Kidney tubule cell (primary cell): Measurements from ENCODE around the gene THEM4.

ENCODE experiments used
- DNase-seq: peaks from one replicate; pipeline ENCODE4 v3.0.0-alpha.2; 2018; ENCODE audit warnings: low spot score

The THEM4 gene

DNA sequence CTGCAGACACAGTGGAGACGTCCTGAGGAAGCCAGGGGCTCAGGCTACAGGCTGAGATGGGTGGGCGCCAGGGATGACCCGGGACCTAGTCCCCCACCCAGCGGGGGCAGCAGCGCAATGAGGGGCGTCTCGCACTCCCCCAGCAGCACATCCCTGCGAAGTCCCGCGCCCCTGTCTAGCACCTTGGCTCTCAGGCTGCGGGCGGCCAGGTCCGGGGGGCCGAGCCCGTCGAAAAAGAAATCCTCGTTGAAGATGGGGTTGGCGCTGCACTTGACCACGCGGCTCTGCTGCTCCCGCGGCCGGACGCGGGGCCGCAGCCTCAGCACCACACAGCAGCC, 71.5 kb downstream of the THEM4 start:
- no peak for DNase-seq

DNA sequence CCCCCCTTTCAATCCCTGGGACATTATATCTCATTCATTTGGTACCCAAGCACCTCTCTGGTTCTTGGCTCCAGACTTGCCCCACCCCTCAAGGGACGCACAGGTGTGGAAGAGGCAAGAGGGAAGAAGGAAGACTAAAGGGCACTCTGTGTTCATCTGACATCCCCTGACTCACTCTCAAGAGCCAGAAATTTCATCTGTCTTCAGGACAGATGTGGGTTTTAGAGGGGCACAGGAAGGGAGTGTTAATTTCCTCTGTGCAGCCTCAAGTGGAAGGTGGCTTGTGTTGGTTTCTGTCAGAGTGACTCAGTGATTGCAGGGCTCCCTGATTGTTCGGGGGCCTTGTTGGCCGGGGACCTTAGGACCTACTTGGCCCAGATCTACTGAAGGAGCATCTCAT, 72.1 kb downstream of the THEM4 start:
- DNase-seq = no peak

DNA sequence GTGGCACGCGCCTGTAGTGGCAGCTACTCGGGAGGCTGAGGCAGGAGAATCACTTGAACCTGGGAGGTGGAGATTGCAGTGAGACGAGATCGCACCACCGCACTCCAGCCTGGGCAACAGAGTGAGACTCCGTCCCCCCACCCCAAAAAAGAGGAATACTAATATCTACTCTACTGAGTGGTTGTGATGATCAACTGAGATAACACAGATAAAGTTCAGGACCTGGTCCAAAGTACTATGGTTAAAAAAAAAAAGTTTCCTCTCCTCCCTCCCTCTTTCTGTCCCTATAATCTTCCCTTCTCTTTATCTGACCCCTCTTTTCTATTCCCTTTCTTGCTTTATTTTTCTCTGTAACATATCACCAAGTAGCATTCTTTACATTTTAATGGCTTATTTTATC, 73.7 kb downstream of the THEM4 start:
- DNase-seq = no peak

DNA sequence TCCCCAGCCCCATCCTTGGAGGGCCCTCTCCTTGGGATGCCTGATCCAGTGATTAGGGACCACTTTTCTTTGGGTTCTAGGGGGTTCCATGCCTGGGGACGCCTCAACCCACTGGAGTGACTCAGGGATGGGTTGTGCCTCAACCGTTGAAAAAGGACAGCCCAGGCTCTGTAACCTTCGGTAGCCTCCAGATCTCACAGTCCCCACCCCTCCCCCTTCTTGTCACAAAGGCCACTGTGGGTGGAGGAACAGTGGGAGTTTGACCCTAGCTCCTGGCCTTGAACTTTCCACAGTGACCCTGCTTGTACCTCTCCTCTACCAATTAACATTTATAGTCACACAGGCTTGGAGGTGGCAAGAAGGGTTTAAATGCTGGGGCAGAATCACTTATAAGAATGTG, 75.1 kb downstream of the THEM4 start:
- no peak for DNase-seq

DNA sequence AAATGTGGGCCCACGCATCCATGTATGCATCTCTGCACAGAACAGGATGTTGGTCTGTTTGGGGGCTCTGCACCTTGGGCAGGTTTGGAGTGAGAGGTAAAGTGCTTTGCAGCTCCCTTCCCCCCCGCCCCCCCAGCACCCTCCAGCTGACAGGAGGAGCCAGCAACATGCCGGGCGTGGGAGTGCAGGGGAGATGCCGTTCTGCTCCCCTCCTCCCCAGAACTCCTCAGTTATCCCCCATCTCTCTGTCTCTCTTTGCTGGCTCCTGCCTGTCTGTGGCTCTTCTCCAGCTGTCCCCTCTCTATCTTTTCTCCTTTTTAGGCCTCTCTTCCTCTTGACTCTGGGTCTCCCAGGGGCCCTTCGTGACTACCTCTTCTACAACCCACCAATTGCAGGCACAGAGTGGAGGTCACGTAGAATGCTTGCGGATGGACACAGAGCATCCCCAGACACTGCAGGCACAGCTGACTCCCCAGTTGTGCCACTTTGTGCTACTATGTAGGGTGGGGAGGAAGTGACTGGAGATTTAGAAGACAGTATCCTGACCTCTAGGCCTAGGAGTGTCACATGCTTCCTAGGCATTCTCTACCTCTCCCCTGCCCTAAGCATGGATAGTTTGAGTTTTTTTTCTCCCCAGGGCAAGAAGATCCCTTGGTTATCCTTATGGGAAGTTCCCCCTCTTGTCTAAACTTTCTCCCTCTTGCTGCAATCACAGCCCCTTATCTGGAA, 76.0 kb downstream of the THEM4 start:
- no peak for DNase-seq

DNA sequence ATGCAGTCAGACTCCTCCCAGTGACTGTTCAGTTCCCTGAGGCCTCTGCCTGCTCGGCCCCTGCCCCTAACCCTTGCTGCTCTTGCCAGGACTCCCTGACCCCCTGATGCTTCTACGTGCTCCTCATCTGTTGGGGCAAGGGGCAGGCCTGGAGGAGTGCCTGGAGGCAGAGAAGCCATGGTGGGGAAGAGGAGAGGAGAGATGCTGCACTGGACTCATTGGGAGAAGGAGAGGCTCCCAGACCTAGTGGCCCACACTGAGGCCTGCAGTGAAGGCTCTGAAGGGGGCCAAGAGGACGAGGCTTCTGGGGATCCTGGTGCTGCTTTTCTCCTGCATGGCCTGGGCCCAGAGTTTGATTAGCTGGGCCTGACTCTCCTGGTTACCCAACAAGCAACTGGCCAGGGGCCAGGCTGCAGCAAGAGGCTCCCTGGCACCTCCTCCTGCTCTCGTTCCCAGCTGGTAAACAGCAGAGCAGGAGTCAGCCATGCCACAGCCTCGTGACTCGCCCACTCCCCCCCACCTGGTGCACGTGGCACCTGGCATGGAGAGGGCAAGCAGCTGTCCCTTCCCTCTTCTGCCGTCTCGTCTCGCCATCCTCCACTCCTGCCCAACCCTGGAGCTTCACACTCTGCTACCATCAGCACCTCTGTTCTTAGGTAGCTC, 76.9 kb downstream of the THEM4 start:
- DNase-seq = peak; percentile 81

DNA sequence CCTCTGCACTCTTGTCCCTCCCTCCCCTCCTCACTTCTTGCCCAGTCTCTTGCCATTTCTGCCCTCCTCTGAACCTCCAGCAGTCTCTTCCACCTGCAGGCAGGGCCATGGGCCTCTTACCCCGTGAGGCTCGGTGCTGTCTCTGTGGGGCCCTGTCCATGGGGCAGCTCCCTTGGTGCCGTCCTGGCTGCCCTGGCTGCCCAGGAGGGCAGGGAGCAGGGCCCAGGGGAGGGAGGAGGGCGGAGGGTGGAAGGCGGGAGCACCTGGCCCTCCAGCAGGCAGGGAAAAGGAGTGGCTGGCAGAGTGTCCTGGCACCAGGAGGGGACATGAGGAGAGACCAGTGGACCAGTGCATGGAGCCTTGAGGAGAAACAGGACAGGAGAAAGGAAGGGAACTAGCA, 77.7 kb downstream of the THEM4 start, which contains the start of gene RORC:
TSS of gene RORC (minus strand) at position 198 of the 400 bp plus-strand sequence. CDS start at position 160, 38 bp downstream.
- DNase-seq = peak; percentile 30

DNA sequence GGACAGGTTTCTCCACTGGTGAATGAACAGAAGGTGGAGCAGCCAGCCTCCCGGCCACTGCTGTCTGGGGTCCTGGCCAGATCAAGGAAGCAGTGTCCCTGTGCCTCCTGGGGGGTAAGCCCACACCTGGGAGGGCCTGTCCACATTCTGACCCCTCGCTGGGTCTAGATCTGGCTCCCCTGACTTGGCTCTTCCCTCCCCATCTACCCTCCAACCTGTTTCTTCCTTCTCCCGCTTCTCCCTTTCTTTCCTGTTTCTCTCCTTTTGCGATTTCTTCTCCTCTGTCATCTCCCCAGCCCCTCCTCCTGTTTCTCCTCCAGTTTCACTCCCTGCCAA, 78.1 kb downstream of the THEM4 start:
- DNase-seq = no peak

DNA sequence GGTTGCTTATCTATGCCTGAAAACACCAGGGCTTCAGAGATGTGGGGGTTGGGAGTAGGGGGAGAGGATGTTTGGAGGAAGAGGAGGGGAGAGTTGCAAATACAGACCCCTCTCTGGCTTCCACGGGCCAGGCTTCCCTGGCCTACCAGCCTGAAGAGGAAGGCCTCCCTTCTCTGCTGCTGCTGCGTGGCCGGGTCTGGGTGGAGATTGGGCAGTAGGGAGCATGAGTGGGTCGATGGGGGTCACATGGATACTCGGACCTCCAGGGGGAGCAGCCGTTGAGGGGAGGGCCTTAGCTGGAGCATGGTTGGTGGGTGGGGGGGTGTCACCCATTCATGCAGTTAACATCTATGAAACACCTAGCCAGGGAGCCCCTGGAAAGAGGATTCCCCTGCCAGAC, 79.3 kb downstream of the THEM4 start:
- DNase-seq = no peak

DNA sequence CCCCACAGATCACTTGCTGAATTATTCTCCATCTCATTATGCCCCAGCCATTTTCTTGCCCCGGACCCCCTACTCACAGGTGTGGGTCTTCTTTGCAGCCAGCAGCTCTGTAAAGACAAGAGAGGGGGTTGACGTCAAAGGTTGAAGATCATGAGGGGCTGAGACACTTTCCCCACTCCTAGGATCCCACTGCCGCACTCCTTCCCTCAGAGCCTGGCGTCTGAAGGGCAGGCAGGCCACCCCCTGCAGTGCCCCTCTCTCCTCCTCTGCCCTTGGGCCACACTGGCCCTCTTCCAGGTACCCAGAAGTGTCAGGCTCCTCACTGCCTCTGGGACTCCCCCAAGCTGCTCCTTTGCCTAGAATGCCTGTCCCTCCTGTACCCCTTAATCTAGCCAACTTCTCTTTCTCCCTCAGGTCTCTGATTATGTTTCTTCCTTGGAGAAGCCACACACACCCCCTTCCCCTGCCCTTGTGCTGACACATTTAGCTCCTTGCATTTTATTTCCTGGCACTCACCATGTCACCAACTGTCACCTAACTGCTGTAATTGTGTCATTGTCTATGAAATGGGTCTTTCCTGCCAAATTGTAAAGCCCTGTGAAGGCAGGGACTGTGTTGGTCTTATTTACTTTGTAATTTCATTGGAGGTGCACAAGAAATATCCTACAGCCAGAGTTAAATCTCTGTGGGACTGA, 79.8 kb downstream of the THEM4 start:
- DNase-seq = no peak

DNA sequence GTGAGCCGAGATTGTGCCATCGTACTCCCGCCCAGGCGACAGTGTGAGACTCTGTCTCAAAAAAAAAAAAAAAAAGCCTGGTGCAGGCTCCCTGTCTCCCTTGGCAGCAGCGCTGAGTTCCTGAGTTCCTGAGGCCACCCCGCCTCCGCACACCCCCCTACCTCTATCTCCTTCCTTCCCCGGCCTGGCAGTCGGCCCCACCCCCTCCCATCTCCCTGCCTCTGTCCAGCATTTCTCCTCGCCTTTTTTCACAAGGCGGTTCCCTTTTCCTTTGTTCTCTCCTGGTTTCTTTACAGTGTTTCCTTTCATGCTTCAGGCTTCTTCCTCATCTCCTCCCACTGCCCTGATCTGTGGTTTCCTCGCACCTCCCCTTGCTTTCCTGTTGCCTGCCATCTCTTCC, 80.4 kb downstream of the THEM4 start:
- DNase-seq = peak; percentile 42

DNA sequence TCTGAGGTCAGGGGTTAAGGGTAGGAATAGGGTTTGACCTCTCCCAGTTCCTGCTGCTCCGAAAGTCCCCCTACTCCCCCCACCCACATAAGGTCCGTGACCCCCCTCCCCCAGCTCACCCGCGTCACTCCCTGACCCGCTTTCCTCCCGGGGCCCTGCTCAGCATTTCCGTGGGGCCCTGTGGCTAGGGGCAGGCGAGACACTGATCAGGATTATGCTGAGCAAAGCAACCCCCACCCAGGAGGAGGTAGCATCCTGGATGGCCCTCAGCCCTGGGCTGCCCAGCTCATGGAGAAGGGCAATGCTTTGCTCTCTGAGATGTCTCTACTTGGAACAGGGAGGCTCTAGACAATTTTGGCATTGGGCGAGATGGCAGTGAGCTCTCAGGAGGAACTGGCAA, 81.5 kb downstream of the THEM4 start:
- no peak for DNase-seq

DNA sequence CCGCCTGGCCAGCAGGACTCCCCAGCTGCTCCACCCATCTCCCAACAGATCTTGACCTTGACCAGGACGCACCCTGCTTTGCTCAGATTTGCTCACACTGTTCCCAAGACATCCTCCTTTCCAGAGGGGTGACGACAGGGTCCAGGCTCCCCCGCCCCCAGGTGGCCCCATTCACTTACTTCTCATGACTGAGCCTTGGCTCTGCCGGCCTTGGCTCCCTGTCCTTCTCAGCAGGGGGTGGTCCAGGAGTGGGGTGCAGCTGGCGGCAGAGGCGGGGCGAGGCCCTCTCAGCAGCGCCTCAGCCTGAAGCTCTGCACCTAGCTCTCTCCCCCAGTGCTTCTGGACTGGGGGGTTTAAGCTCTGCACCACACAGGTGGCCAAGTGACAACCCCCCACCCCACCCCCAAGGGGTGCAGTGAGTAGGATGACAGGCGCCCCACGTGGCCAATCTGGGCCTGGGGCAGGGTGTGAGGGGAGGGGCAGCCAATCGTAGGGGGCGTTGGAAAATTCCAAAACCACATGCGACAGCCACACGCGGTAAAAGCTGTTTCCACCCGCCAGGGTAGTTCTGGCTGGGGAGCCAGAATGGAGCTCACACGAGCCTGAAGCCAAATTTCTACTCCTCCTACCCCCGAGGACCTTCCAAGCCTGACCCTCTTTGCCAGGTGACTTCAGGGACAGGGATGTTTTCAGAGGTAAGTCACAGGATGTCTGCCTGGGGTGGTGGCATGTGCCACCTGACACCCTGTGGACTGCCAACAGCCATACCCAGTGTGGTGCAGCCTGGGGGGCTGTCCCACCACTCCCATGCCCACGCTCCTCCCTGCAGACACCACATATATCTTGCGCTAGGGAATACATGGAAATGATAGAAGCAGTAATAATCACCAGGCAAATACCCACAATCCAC, 83.3 kb downstream of the THEM4 start:
- DNase-seq = no peak

DNA sequence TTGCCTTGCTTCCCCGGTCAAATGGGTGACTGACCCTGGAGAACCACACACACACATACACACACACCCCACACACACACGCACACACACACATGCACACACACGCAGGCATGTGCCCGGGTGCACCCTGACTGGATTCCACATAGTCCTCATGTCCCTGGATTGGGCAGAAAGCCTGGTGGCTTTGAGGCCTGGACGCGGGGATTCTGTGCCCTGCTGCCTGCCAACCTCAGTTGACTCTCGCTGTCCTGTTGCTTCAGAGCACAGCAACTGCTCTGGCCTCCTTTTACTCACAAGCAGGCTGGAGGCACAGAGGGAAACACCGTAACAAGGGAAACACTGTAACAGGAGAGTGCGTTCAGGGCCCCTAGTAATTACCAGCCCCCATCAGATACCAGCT, 84.1 kb downstream of the THEM4 start:
- no peak for DNase-seq
